ENCODE data around the gene APMAP.
"Not testable (repeated sequence)": the region's sequence is repeated elsewhere in the genome, so short reads cannot be mapped to it uniquely, and the experiment has no call there.

The APMAP gene

DNA sequence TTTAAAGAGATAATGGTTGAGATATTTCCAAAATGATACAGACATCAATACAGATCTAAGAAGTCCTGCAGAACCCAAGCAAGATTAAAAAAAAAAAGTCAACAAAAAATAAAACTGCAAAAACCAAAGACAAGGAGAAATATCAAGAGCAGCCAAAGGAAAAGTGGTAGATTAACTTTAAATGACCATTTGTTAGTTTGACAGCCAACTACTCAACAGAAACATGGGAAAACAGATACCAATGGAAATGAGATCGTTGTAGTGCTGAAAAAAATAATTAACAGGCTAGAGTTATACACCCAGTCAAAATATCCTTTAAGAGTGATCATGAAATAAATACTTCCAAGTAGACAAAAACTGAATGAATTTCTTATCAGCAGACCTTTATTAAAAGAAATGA, 10.5 kb upstream of the APMAP start:
- Mint-ChIP-seq H3K27ac (no peak overlapping the region), H3K4me1 (no peaks in the 10 kb centered on the region), H3K9me3 (no peaks in the 10 kb centered on the region), H3K4me3 (no peak overlapping the region), H3K27me3 (no peaks in the 10 kb centered on the region), H3K36me3 (peaks cover 51% of the 10 kb centered on the region)
- no peak for ATAC-seq

DNA sequence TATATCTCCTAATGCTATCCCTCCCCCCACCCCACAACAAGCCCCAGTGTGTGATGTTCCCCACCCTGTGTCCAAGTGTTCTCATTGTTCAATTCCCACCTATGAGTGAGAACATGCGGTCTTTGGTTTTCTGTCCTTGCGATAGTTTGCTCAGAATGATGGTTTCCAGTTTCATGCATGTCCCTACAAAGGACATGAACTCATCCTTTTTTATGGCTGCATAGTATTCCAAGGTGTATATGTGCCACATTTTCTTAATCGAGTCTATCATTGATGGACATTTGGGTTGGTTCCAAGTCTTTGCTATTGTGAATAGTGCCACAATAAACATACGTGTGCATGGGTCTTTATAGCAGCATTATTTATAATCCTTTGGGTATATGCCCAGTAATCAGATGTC, 8.8 kb upstream of the APMAP start:
- H3K36me3 Mint-ChIP-seq = peaks cover 34% of the 10 kb centered on the region
- not testable (repeated sequence) for H3K4me1 Mint-ChIP-seq, ATAC-seq, H3K9me3 Mint-ChIP-seq, H3K27ac Mint-ChIP-seq, H3K4me3 Mint-ChIP-seq, H3K27me3 Mint-ChIP-seq

DNA sequence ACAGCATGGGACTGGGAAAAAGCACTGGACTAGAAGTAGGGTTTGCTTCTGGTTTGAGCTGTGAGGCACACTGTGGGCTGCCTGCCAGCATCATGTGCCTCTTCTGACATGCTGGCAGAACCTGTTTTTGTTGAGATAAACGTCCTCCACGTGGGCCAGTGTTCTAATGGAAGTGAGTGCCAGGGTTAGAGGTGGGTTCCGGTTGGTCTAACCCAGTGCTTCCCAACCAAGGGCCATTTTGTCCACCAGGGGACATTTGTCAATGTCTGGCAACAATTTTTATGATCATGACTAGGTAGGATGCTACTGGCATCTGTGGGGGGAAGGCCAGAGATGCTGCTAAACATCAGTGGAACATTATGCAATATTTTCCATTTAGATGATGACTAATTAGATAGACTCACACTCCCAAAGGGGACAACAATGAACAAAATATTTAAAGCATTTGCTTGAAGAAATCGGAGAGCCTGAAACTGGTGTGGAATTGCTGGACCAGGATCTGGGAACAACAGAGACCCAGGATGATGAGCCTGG, 7.8 kb upstream of the APMAP start:
- no peak for ATAC-seq
- no peak overlapping the region for H3K4me3 Mint-ChIP-seq

DNA sequence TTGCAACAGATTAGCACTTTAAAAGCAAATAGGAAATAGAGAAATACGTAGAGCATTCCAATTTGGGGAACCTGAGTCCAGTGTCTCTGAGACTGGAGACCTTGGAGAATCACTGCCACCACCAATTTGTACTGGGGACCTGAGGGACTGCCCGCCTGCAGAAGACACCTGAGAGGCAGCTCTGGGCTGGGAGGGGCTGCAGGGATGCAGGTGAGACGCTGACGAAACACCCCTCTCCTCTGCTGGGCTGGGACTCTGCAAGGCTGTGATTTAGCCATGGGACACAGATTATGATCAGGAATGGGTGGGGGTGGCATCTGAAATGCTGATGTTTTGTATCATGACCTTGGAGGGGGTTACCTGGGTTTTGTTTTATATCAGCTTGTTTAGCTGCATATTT, 7.0 kb upstream of the APMAP start:
- Mint-ChIP-seq H3K4me3 (no peak overlapping the region), H3K4me1 (peaks cover 7% of the 10 kb centered on the region), H3K27ac (peak overlapping the region; percentile 37), H3K9me3 (no peaks in the 10 kb centered on the region), H3K36me3 (peaks cover 21% of the 10 kb centered on the region), H3K27me3 (no peaks in the 10 kb centered on the region)
- no peak for ATAC-seq

More for the DNA sequence above, 7.8 kb upstream of the APMAP start:
- no peaks in the 10 kb centered on the region for H3K27me3 Mint-ChIP-seq
- H3K9me3 Mint-ChIP-seq = no peaks in the 10 kb centered on the region
- peaks cover 24% of the 10 kb centered on the region for H3K36me3 Mint-ChIP-seq
- no peak overlapping the region for H3K27ac Mint-ChIP-seq
- no peaks in the 10 kb centered on the region for H3K4me1 Mint-ChIP-seq

DNA sequence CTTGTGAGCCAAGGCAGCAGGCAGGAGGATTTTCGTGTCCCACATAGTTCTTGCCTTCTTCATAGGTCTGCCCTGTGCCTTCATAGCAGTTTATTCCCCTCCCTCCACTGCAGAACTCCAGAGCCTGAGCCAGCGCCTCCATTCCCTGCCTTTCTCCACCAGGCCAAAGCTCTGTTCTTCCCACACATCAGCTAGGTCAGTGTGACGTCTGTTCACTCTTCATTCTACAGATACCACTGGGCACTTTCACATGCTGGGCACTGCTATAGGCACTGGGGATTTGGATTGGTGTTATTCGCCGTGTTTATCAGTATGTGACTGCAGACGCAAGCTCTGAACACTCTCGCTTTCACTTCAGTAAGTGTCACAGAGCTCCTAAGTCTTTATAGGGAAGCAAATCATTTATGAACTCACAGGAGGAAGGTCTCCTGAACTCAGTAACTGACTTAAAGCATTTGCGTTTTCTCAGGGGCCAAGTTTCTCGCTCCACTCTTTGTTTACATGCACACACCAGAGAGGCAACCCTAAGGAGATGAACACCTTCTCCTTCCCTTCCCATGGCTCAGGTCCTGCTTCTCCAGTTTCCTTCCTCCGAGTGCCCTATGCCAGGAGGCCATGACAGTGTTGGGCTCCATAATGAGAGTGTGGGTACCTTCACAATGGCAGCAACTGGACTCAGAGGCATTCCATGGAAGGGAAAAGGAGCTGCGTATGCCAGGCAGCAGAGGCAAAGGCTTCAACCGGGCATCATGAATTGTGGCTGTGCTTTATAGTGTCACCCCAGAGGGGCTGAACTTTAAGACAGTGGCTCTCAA, 6.3 kb upstream of the APMAP start:
- Mint-ChIP-seq H3K4me1 (peaks cover 8% of the 10 kb centered on the region), H3K27me3 (no peaks in the 10 kb centered on the region), H3K9me3 (no peaks in the 10 kb centered on the region), H3K27ac (peak overlapping the region; percentile 37), H3K36me3 (peaks cover 17% of the 10 kb centered on the region), H3K4me3 (no peak overlapping the region)
- no peak for ATAC-seq

DNA sequence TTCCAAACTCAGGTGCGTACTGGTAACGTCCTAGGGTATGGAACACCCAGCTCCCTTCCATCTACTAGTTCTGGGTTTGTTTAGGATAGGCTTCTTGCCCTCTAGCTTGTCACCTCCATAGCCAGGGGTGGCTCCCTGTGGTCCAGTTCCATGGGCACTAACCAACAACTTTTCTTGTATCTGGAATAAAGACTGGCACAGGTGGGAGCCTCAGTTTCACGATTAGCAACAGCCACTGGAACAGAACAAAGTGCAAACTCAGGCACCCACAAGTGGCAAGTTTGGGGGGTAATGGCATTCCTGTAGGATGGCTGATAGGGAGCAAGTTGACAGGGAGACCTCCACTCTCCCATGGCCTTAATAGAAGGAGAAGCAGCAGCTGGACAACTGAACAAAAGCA, 5.6 kb upstream of the APMAP start:
- no peak for ATAC-seq
- H3K36me3 Mint-ChIP-seq = peaks cover 10% of the 10 kb centered on the region
- no peak overlapping the region for H3K4me3 Mint-ChIP-seq
- H3K4me1 Mint-ChIP-seq = peaks cover 13% of the 10 kb centered on the region
- no peaks in the 10 kb centered on the region for H3K27me3 Mint-ChIP-seq
- no peaks in the 10 kb centered on the region for H3K9me3 Mint-ChIP-seq
- H3K27ac Mint-ChIP-seq = no peak overlapping the region

DNA sequence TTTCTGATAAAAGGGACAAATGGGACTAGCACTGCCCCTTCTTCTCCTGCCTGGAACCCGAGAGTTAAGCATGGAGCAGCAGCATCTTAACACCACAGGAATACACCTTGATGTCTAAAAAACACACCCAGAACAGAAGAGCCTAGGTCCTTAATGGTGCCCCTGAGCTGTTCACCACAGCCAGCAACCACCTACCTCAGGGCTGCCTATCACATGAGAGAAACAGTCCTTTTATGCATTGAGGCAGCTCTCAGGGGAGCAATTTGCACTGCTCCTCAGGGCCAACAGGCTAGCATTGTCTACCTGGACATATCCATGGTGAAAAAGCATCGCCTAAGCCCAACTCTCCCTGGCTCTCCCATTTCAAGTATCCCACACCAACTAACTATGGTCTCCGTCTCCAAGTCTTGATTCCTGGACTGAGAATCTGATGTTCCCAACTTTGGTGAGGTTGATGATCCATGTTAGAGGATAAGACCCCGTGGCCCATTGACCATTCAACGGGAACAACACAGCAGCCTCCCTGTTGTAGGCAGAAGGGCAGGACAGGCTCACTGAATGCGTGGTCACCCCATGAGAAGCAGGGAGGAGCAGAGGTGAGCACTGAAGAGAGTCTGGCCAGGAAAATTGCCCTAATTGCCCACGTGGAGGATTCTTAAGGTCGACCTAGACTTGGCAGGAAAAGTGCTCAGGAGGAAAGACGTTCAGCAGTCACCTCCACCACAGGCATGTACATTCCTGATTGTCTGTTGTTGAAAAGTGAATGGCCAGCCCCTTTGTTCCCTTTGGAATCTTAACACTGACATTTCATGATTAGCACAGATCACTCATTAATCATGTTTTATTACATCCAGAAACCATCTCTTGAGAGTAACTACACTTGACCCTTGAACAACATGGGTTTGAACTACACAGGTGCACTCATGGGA, 4.2 kb upstream of the APMAP start:
- no peak overlapping the region for H3K27ac Mint-ChIP-seq

DNA sequence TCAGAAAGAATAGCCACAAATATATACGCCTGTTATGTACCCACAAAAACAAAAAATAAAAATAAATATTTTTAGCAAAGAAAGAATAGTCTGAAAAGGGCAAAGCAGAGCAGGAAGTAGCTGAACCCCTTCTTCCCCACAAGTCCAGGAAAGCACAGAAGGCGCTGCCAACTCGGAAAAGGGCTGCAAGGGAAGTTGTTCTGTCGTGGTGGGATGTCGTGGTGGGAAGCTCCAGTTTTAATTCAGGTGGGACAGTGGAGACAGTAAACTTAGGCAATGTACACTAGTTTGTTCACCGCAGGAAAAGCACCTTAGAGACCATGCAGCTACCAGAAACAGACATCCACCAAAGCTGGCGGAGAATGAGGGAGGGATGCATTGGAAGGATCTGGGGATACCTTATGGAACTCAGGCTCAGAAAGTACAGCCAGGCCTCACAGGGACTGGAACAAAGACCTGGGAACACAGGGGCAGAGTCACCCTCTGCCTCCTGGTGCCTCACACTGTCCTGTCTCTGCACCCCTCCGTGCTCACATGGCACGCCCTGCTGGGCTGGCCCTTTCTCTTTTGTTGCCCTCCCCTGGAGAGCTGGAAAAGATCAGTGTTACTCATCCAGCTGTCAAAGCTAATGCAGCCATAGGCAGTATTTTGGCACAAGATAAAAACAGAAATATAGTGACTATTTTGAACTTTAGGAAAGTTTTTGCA, 3.3 kb upstream of the APMAP start:
- Mint-ChIP-seq H3K4me1 (peaks cover 31% of the 10 kb centered on the region), H3K36me3 (no peaks in the 10 kb centered on the region), H3K4me3 (no peak overlapping the region), H3K9me3 (no peaks in the 10 kb centered on the region), H3K27ac (no peak overlapping the region), H3K27me3 (no peaks in the 10 kb centered on the region)
- no peak for ATAC-seq

More for the DNA sequence above, 4.2 kb upstream of the APMAP start:
- Mint-ChIP-seq H3K4me3 (no peak overlapping the region), H3K9me3 (no peaks in the 10 kb centered on the region), H3K27me3 (no peaks in the 10 kb centered on the region), H3K4me1 (peaks cover 23% of the 10 kb centered on the region), H3K36me3 (no peaks in the 10 kb centered on the region)
- no peak for ATAC-seq

DNA sequence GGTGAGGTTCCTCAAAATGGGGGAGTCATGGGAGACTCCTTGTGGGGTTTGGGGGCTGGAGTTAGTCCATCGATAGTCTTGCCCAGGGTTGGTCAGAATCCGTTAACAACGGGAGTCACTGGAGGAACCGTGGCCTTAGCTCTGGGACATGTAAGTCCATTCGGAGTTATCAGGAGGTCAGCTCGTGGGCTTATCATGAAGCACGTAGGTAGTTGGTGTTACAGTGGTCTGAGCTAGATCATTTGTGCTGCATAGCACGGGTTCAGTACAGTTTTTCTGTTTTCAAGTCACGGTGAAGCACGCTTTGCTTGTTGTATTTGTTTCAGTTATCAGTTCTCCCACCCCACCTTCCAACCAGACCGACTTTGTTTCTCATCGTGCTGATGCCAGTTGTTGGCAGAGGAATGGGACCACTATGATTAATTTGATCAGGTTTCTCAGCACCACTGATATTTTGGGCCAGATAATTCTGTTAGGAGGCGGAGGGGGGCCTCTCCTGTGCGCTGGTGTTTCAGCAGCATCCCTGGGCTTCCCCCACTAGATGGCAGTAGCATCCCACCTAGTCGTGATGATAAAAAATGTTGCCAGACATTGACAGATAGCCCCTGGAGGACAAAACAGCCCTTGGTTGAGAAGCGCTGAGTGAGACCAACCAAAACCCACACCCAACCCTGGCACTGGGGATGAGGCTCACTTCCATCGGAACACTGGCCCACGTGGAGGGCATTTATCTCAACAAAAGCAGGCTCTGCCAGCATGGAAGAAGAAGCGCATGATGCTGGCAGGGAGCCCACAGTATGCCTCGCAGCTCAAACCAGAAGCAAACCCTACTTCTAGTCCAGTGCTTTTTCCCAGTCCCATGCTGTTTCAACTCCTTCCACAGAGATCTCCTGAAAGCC, 2.2 kb upstream of the APMAP start:
- H3K9me3 Mint-ChIP-seq = no peaks in the 10 kb centered on the region
- H3K4me3 Mint-ChIP-seq = no peak overlapping the region
- peaks cover 5% of the 10 kb centered on the region for H3K36me3 Mint-ChIP-seq
- peak overlapping the region; percentile 20 for H3K27ac Mint-ChIP-seq
- peak; percentile 67 for ATAC-seq
- no peaks in the 10 kb centered on the region for H3K27me3 Mint-ChIP-seq
- H3K4me1 Mint-ChIP-seq = peaks cover 41% of the 10 kb centered on the region

DNA sequence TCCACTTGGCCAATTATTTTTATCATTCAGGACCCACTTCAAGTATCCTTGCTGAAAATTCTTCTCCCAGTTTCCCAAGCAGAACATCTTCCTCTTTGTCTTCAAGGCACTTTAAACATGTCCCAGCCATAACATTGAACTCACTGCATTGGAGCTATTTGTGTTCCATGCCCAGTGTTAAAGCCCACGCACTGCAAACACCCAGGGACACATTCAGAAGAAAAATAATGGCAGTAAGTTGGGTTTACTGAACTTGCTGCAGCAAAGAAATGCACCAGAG, 1.6 kb upstream of the APMAP start:
- Mint-ChIP-seq H3K4me1 (peaks cover 43% of the 10 kb centered on the region), H3K4me3 (no peak overlapping the region), H3K27ac (peak overlapping the region; percentile 20), H3K27me3 (no peaks in the 10 kb centered on the region), H3K36me3 (peaks cover 5% of the 10 kb centered on the region), H3K9me3 (no peaks in the 10 kb centered on the region)
- ATAC-seq = no peak

DNA sequence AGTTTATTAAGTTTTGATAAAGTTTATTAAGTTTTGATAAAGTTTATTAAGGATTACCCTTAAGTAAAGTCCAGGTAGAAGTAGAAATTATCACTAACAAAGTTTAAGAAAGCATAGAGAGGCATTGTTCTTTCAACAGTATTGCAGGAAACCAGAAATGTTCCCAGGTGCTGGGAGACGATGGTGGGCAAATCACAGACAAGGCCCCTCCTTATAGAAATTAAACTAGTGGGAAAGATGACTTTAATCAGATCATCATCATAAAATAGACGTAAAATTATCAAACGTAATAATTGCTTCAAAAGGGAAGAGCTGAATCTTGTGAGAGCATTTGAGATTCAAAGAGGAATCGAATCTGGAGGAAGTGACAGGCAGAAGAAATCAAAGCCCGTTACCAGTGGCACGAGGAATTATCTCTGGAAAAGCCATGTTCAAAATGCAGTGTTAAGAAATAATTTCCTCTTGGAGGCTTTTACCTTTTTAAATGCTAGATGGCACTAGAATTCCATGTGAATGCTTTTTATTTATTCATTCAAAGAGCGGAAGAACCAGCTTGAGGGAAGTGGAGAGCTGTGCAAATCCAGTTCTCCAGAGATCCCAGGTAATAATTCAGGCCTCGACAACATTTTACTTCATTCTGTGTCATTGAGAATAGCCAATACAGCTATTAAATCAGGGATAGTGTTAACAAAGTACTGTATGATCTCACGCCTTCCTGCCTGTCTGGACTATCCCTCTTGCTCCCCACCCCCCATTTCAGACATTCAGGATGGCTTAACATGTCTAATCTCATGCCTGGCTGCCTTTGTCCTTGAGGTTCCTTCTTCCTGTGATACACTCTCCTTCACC, 1.0 kb upstream of the APMAP start:
- Mint-ChIP-seq H3K9me3 (no peaks in the 10 kb centered on the region), H3K27me3 (no peaks in the 10 kb centered on the region), H3K4me3 (peak overlapping the region; percentile 30), H3K36me3 (peaks cover 5% of the 10 kb centered on the region), H3K27ac (peak overlapping the region; percentile 98), H3K4me1 (peaks cover 48% of the 10 kb centered on the region)
- no peak for ATAC-seq

DNA sequence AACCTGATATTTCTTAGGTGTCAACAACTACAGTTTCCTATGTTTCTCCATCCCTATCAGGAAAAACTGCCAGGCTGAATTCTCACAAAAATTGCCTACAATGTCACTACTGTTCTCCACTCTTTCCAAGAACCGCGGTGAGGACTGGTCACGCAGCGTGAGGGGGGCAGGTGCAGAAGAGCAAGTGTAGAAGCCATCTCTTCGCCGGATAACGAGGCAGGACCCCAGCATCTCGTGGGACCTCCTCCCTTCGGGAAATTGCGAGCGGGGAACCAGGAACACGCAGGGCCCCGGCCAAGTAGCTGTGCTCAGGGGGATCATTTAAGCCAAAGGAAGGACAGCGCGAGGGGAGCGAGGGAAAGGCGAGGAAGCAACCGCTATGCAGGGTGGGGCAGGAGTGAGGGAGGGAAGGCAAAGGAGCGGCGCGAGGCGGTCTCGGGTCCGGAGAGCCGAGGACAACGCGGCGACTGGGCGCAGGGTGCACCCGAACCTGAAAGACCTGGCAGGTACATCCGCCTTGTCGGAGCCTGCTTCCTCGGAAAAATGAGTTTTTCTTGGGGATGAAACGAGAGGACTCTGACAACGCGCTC, 559 bp downstream of the APMAP start:
- H3K27me3 Mint-ChIP-seq = no peaks in the 10 kb centered on the region
- peak; percentile 6 for ATAC-seq
- peaks cover 5% of the 10 kb centered on the region for H3K36me3 Mint-ChIP-seq
- H3K27ac Mint-ChIP-seq = peak overlapping the region; percentile 98
- peaks cover 58% of the 10 kb centered on the region for H3K4me1 Mint-ChIP-seq
- no peaks in the 10 kb centered on the region for H3K9me3 Mint-ChIP-seq
- H3K4me3 Mint-ChIP-seq = peak overlapping the region; percentile 98

DNA sequence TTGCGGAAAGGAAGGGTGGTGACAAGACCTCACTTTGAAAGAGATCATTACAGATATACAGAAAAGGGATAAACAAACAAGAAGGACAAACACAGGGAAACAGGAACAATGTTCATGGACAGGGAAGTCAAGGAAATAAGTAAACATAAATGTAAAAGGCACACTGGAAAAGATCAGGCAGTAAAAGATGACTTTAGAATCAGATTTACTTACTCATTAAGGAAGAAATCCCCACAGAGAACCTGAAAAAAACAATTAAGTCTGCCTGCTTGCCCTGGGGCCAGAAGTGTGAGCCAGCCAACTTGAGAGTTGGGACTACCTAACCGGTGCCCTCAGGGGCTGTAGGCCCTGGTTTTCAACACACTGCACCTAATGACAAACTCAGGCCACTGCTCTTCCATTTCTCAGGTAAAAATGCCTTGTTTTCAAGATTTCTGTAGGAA, 1.7 kb downstream of the APMAP start:
- Mint-ChIP-seq H3K27ac (no peak overlapping the region), H3K4me1 (peaks cover 59% of the 10 kb centered on the region), H3K36me3 (peaks cover 5% of the 10 kb centered on the region), H3K27me3 (no peaks in the 10 kb centered on the region), H3K9me3 (no peaks in the 10 kb centered on the region), H3K4me3 (no peak overlapping the region)
- no peak for ATAC-seq

Measured in stimulated activated memory B cell treated with anti-CD40 and anti-IgM and Interleukin-4, amounts not matched to agents 10 μg/mL and 1 μg/mL and 100 μg/mL, for 72 hours (primary cell).